Breast epithelium (tissue), 4 donors: Measurements from ENCODE around the gene COL5A3. TPM values are rescaled to one million over a fixed set of nuclear protein-coding genes. Genes with fewer than 3 reads are reported as not detected.

Source experiments
- DNase-seq, 2 donors: peaks; one replicate each; pipeline ENCODE4 v3.0.0-alpha.2; 2019; ENCODE audit warnings: low spot score in 2 of 2
- H3K27ac ChIP-seq, 2 donors: fragments of 200-600 bp; sonication (generic) in 1 of 2; one replicate each; pipeline ENCODE4 v1.5.1; 2016 to 2019; ENCODE audit warnings: mild to moderate bottlenecking in 1 of 2
- H3K27me3 ChIP-seq, 2 donors: fragments of 200-600 bp; sonication (generic) in 1 of 2; one replicate each; pipeline versions ENCODE4 v1.5.1 to v1.6.0; 2017 to 2019; ENCODE audit warnings: control low read depth in 1 of 2, mild to moderate bottlenecking in 1 of 2
- H3K36me3 ChIP-seq: fragments of 200-600 bp; one replicate; pipeline ENCODE4 v1.5.1; 2019
- H3K4me1 ChIP-seq, 2 donors: fragments of 200-600 bp; sonication (generic); one replicate each; pipeline ENCODE4 v1.5.1; 2016 to 2019; ENCODE audit warnings: control low read depth in 1 of 2
- H3K4me3 ChIP-seq, 3 donors: fragments of 200-600 bp; sonication (generic); 1 replicate in 2 of 3; 2 replicates in 1 of 3; pipeline ENCODE4 v1.5.1; 2016 to 2019; ENCODE audit warnings: mild to moderate bottlenecking in 3 of 3, moderate library complexity in 2 of 3
- H3K9me3 ChIP-seq, 2 donors: fragments of 200-600 bp; sonication (generic) in 1 of 2; one replicate each; pipeline ENCODE4 v1.5.1; 2016 to 2019; ENCODE audit warnings: control low read depth in 1 of 2
- POLR2A ChIP-seq: fragments of 450-650 bp; IDR thresholded peaks from one replicate; pipeline ENCODE4 v1.6.1; 2016; ENCODE audit warnings: antibody characterized with exemption, mild to moderate bottlenecking, moderate library complexity
- POLR2AphosphoS5 ChIP-seq, 3 donors: sonication (generic); formaldehyde crosslinking; IDR thresholded peaks; one replicate each; pipeline ENCODE4 v1.6.1; 2017; ENCODE audit warnings: antibody characterized with exemption in 3 of 3
- intact Hi-C: fragments of 100-400 bp; cut with DNase I; formaldehyde crosslinking; loops from one replicate; pipeline ENCODE4 v1.15.1; 2023; ENCODE audit warnings: low total_unique reads
- total RNA-seq, 3 donors: library from RNA; depleted of rRNA; stranded (reverse); fragments of >200 nt; gene quantifications; one replicate each; pipeline ENCODE4 v1.1.0, GENCODE V29; 2016
- TF ChIP-seq, protein P1 (sequence below), 3 donors: fragments of 450-650 bp; IDR thresholded peaks; one replicate each; pipeline ENCODE4 v1.5.1; 2016 to 2017; ENCODE audit warnings: antibody characterized with exemption in 3 of 3, mild to moderate bottlenecking in 3 of 3, moderate library complexity in 3 of 3

Gene COL5A3
- total RNA-seq, 3 donors from 2014 or later = 4.8 to 32.2 (median 12.5) TPM

GRCh38 chr19:10018786-10019185, 8.5 kb upstream of the COL5A3 start:
- intact Hi-C loops = no loop called here
- no peaks in the 10 kb centered on the region for H3K36me3 ChIP-seq
- no peak overlapping the region for H3K27ac ChIP-seq
- peaks cover 3 to 5% of the 10 kb centered on the region in 2 donors for H3K27me3 ChIP-seq
- H3K4me1 ChIP-seq = no peaks in the 10 kb centered on the region
- no peak for DNase-seq
- H3K4me3 ChIP-seq = no peak overlapping the region
- no peaks in the 10 kb centered on the region for H3K9me3 ChIP-seq
- TF ChIP-seq, protein P1, sequence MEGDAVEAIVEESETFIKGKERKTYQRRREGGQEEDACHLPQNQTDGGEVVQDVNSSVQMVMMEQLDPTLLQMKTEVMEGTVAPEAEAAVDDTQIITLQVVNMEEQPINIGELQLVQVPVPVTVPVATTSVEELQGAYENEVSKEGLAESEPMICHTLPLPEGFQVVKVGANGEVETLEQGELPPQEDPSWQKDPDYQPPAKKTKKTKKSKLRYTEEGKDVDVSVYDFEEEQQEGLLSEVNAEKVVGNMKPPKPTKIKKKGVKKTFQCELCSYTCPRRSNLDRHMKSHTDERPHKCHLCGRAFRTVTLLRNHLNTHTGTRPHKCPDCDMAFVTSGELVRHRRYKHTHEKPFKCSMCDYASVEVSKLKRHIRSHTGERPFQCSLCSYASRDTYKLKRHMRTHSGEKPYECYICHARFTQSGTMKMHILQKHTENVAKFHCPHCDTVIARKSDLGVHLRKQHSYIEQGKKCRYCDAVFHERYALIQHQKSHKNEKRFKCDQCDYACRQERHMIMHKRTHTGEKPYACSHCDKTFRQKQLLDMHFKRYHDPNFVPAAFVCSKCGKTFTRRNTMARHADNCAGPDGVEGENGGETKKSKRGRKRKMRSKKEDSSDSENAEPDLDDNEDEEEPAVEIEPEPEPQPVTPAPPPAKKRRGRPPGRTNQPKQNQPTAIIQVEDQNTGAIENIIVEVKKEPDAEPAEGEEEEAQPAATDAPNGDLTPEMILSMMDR (IDR thresholded peaks at IDR 0.05) = no peak
- TF ChIP-seq POLR2A = no peak
- no peak for TF ChIP-seq POLR2AphosphoS5 (IDR thresholded peaks at IDR 0.05)

DNA sequence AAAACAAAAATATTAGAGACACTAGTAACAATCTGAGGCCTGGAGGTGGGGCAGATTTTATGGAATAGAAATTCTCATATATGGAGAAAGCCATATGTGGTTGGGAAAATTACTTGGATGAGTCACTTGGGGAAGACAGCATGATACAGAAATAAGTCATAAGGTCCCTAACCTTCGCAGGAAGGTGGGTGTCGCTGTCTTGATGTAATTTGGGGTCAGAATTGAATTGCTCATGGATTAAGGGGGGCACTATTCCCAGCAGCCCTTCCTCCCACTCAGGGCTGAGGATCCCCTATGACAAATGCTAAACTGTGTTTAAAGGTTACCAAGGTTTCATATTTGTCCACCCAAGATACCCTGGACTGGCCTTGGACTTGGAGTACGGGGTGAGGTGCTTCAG, 8.0 kb upstream of the COL5A3 start:
- DNase-seq = no peak
- no peaks in the 10 kb centered on the region for H3K36me3 ChIP-seq
- no peak for TF ChIP-seq POLR2A
- TF ChIP-seq, protein P1 (IDR thresholded peaks at IDR 0.05) = no peak
- no peak for TF ChIP-seq POLR2AphosphoS5 (IDR thresholded peaks at IDR 0.05)
- H3K27ac ChIP-seq = no peak overlapping the region
- H3K4me3 ChIP-seq = no peak overlapping the region
- H3K27me3 ChIP-seq = peaks cover 3 to 10% of the 10 kb centered on the region in 2 donors
- H3K4me1 ChIP-seq = no peaks in the 10 kb centered on the region
- H3K9me3 ChIP-seq = no peaks in the 10 kb centered on the region
- intact Hi-C loops = no loop called here

DNA sequence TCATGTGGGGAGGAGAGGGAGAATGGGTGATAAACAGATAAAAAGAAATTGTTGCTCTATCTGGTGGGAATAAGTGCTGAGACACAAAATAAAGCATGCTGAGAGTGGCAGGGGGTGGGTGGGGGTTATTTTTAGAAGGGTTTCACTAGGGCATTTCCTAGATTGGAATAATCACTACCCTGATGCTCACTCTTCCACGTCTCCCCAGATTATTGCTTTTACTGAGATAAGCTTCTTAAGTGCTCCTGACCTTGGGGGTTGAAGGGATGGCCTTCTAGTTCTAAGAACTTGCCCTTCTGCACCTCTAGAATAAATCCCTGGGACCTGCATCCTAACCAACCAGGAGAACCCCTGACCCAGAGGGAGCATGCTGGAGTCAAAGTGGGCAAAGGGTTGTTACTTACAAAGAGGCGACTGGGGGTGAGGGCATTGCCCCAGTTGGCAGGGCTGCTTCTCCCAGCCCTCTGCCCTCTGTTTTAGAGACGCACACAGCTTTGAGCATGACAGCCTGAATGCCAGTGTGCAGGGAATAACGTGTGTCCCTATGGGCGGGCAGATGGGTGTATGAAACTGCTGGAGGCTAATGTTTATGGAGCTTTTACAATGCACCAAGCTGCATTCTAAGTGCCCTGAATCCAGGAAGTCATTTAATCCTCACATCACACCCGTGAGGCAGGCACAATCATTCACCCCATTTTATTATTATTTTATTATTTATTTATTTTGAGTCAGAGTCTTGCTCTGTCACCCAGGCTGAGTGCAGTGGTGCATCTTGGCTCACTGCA, 3.7 kb upstream of the COL5A3 start:
- no peak overlapping the region for H3K27ac ChIP-seq
- H3K27me3 ChIP-seq = peaks cover 3 to 48% of the 10 kb centered on the region in 2 donors
- intact Hi-C loops = no loop called here
- no peaks in the 10 kb centered on the region for H3K36me3 ChIP-seq
- no peaks in the 10 kb centered on the region for H3K4me1 ChIP-seq
- no peak for DNase-seq
- no peaks in the 10 kb centered on the region for H3K9me3 ChIP-seq
- no peak overlapping the region for H3K4me3 ChIP-seq
- TF ChIP-seq POLR2A (no peak), POLR2AphosphoS5 (IDR thresholded peaks at IDR 0.05) (no peak)

GRCh38 chr19:10013316-10013715, 3.0 kb upstream of the COL5A3 start, which contains the start of gene RDH8:
Gene RDH8, plus strand, starts transcription at chr19:10013483. Its CDS starts 15 bp downstream, at chr19:10013498.
- Histone ChIP-seq H3K4me1 (no peaks in the 10 kb centered on the region), H3K4me3 (no peak within 1 kb of the TSS), H3K27ac (no peak within 1 kb of the TSS), H3K27me3 (peaks cover 3 to 55% of the 10 kb centered on the region in 2 donors), H3K36me3 (no peaks in the 10 kb centered on the region), H3K9me3 (no peaks in the 10 kb centered on the region)
- no peak for DNase-seq
- intact Hi-C loops = no loop called here
- TF ChIP-seq POLR2AphosphoS5 (IDR thresholded peaks at IDR 0.05) (no peak), POLR2A (no peak)
- TF ChIP-seq, protein P1 (IDR thresholded peaks at IDR 0.05) = no peak

GRCh38 chr19:10011974-10012373, 1.7 kb upstream of the COL5A3 start:
- H3K4me1 ChIP-seq = no peaks in the 10 kb centered on the region
- no peak for DNase-seq
- peaks cover 3 to 64% of the 10 kb centered on the region in 2 donors for H3K27me3 ChIP-seq
- intact Hi-C loops = no loop called here
- no peaks in the 10 kb centered on the region for H3K36me3 ChIP-seq
- H3K27ac ChIP-seq = no peak overlapping the region
- no peak overlapping the region for H3K4me3 ChIP-seq
- H3K9me3 ChIP-seq = no peaks in the 10 kb centered on the region
- TF ChIP-seq, protein P1 (IDR thresholded peaks at IDR 0.05) = no peak
- TF ChIP-seq POLR2A (no peak), POLR2AphosphoS5 (IDR thresholded peaks at IDR 0.05) (no peak)
